ENCODE results near the gene CDH16.

GRCh38 chr16:66961065-66961744, 42.5 kb upstream of the CDH16 start, which contains the start of gene CES3:
- TF ChIP-seq POLR2A (IDR thresholded peaks at IDR 0.05), result no peak
- TF ChIP-seq POLR2AphosphoS5 (IDR thresholded peaks at IDR 0.05), result no peak
